Uterus (tissue), 4 donors: ENCODE measurements around the gene CST3. TPM values are rescaled to one million over a fixed set of nuclear protein-coding genes. Genes with fewer than 3 reads are reported as not detected.

ENCODE experiments used
- DNase-seq, 2 donors: peaks; one replicate each; pipeline ENCODE4 v3.0.0-alpha.2; 2019 to 2020
- H3K27ac ChIP-seq, 2 donors: fragments of 200-600 bp; sonication (generic); 1 replicate in 1 of 2; 2 replicates in 1 of 2; pipeline ENCODE4 v1.5.1; 2016 to 2018
- H3K27me3 ChIP-seq, 2 donors: fragments of 200-600 bp; sonication (generic); one replicate each; pipeline ENCODE4 v1.5.1; 2018 to 2019; ENCODE audit warnings: control low read depth in 1 of 2
- H3K36me3 ChIP-seq, 2 donors: fragments of 200-600 bp; sonication (generic); one replicate each; pipeline ENCODE4 v1.5.1; 2019; ENCODE audit warnings: control low read depth in 1 of 2
- H3K4me1 ChIP-seq, 2 donors: fragments of 200-600 bp; sonication (generic); one replicate each; pipeline ENCODE4 v1.5.1; 2018 to 2019; ENCODE audit warnings: control low read depth in 1 of 2
- H3K4me3 ChIP-seq, 2 donors: fragments of 200-600 bp; sonication (generic); 1 replicate in 1 of 2; 2 replicates in 1 of 2; pipeline ENCODE4 v1.5.1; 2018 to 2019; ENCODE audit warnings: mild to moderate bottlenecking in 1 of 2
- H3K9me3 ChIP-seq, 2 donors: fragments of 200-600 bp; sonication (generic); one replicate each; pipeline ENCODE4 v1.5.1; 2019; ENCODE audit warnings: control low read depth in 1 of 2
- CTCF ChIP-seq, 4 experiments: fragments of 200-600 bp in 2 of 4; fragments of 450-650 bp in 2 of 4; sonication (generic) in 2 of 4; IDR thresholded peaks; one replicate each; pipeline ENCODE4 v1.5.1; 2016 to 2019; ENCODE audit warnings: antibody characterized with exemption in 4 of 4, mild to moderate bottlenecking in 2 of 4, moderate library complexity in 1 of 4
- POLR2A ChIP-seq, 2 donors: fragments of 450-650 bp; IDR thresholded peaks; one replicate each; pipeline ENCODE4 v1.6.1; 2016; ENCODE audit warnings: antibody characterized with exemption in 2 of 2, mild to moderate bottlenecking in 1 of 2, moderate library complexity in 1 of 2
- intact Hi-C: fragments of 100-400 bp; cut with DNase I; formaldehyde crosslinking; loops from one replicate; pipeline ENCODE4 v1.15.1; 2023; ENCODE audit warnings: low total_unique reads
- total RNA-seq, 4 donors: library from RNA; depleted of rRNA in 3 of 4; stranded (reverse); fragments of >200 nt in 3 of 4; gene quantifications; one replicate each; pipeline versions ENCODE4 v1.1.0 to v1.2.4, GENCODE V29; 2014 to 2023
- donor health status: DM: yes; HTN: yes; CAD: no.

Gene CST3
- total RNA-seq, 4 donors from 2014 or later, result 205 to 1,148 (median 624) TPM

- no peaks in the 10 kb centered on the region for H3K27me3 ChIP-seq
- no peak overlapping the region for H3K4me3 ChIP-seq
- intact Hi-C loops, result no loop called here
- no peak overlapping the region for H3K27ac ChIP-seq
- no peaks in the 10 kb centered on the region for H3K9me3 ChIP-seq
- H3K4me1 ChIP-seq, result no peaks in the 10 kb centered on the region
- no peaks in the 10 kb centered on the region for H3K36me3 ChIP-seq
- no peak for TF ChIP-seq CTCF (IDR thresholded peaks at IDR 0.05)
- no peak for TF ChIP-seq POLR2A (IDR thresholded peaks at IDR 0.05)
- no peak for DNase-seq
Observed at GRCh38 chr20:23644164-23644563, 6.4 kb upstream of the CST3 start.

GRCh38 chr20:23643659-23644058 is 5.9 kb upstream of the CST3 start:
- no peaks in the 10 kb centered on the region for H3K9me3 ChIP-seq
- no peaks in the 10 kb centered on the region for H3K4me1 ChIP-seq
- H3K4me3 ChIP-seq, result no peak overlapping the region
- H3K36me3 ChIP-seq, result no peaks in the 10 kb centered on the region
- intact Hi-C loops, result no loop called here
- DNase-seq, result no peak
- TF ChIP-seq CTCF (IDR thresholded peaks at IDR 0.05), result no peak
- H3K27me3 ChIP-seq, result no peaks in the 10 kb centered on the region
- H3K27ac ChIP-seq, result no peak overlapping the region

GRCh38 chr20:23641936-23642751 is 4.4 kb upstream of the CST3 start:
- no peak for TF ChIP-seq CTCF (IDR thresholded peaks at IDR 0.05)
- TF ChIP-seq POLR2A (IDR thresholded peaks at IDR 0.05), result no peak
- H3K4me1 ChIP-seq, result no peaks in the 10 kb centered on the region
- no peak overlapping the region for H3K4me3 ChIP-seq
- intact Hi-C loops, result no loop called here
- H3K27me3 ChIP-seq, result no peaks in the 10 kb centered on the region
- H3K36me3 ChIP-seq, result no peaks in the 10 kb centered on the region
- no peak overlapping the region for H3K27ac ChIP-seq
- no peak for DNase-seq
- no peaks in the 10 kb centered on the region for H3K9me3 ChIP-seq

GRCh38 chr20:23640671-23641667 is 3.2 kb upstream of the CST3 start:
- H3K9me3 ChIP-seq, result no peaks in the 10 kb centered on the region
- TF ChIP-seq POLR2A (IDR thresholded peaks at IDR 0.05), result no peak
- TF ChIP-seq CTCF (IDR thresholded peaks at IDR 0.05), result no peak
- no peaks in the 10 kb centered on the region for H3K36me3 ChIP-seq
- H3K27ac ChIP-seq, result no peak overlapping the region
- no peaks in the 10 kb centered on the region for H3K27me3 ChIP-seq
- H3K4me3 ChIP-seq, result no peak overlapping the region
- intact Hi-C loops, result no loop called here
- H3K4me1 ChIP-seq, result peaks cover 0 to 5% of the 10 kb centered on the region in 2 donors
- no peak for DNase-seq
